Measurements from ENCODE around the gene LRRC61.
A peak's percentile ranks its signal among the peaks of the same experiment; 100 is the strongest.

Gene LRRC61

GRCh38 chr7:150359622-150360362 is 36.6 kb downstream of the LRRC61 start (continued):
- no peak for TF ChIP-seq ZBTB44 (tag by site-specific recombination; IDR thresholded peaks at IDR 0.05)
- TF ChIP-seq SETDB1 (IDR thresholded peaks at IDR 0.05; ENCODE audit: insufficient read length, low read length): no peak
- TF ChIP-seq ZNF341 (tag by site-specific recombination; IDR thresholded peaks at IDR 0.05; ENCODE audit: low read depth): no peak
- TF ChIP-seq ZNF768 (tag by site-specific recombination; IDR thresholded peaks at IDR 0.05): no peak
- TF ChIP-seq ZNF211 (tag by site-specific recombination; IDR thresholded peaks at IDR 0.05; ENCODE audit: low read depth): no peak
- no peak for TF ChIP-seq ZNF777 (tag by site-specific recombination; IDR thresholded peaks at IDR 0.05; ENCODE audit: borderline replicate concordance)
- TF ChIP-seq ZXDB (tag by site-specific recombination; IDR thresholded peaks at IDR 0.05): peak; percentile 67
- peak; percentile 57; the same call in 1 of the 2 replicates for TF ChIP-seq ZNF600 (tag by site-specific recombination; IDR thresholded peaks at IDR 0.05)
- no peak for TF ChIP-seq ZNF514 (tag by site-specific recombination; IDR thresholded peaks at IDR 0.05)
- TF ChIP-seq GLIS1 (tag by site-specific recombination; IDR thresholded peaks at IDR 0.05): peak; percentile 83
- no peak for TF ChIP-seq ZNF404 (tag by site-specific recombination; IDR thresholded peaks at IDR 0.05)
- no peak for TF ChIP-seq GFI1B (tag by site-specific recombination; IDR thresholded peaks at IDR 0.05)
- TF ChIP-seq ZNF785 (tag by site-specific recombination; IDR thresholded peaks at IDR 0.05): peak; percentile 92; the same call in 1 of the 2 replicates
- TF ChIP-seq ZNF302 (tag by site-specific recombination; IDR thresholded peaks at IDR 0.05; ENCODE audit: low read depth): no peak
- TF ChIP-seq ZNF561 (tag by site-specific recombination; IDR thresholded peaks at IDR 0.05; ENCODE audit: borderline replicate concordance): no peak
- no peak for TF ChIP-seq ZNF560 (tag by site-specific recombination; IDR thresholded peaks at IDR 0.05; ENCODE audit: borderline replicate concordance)
- TF ChIP-seq ZSCAN30 (tag by site-specific recombination; IDR thresholded peaks at IDR 0.05): no peak
- no peak for TF ChIP-seq ZNF664 (tag by site-specific recombination; IDR thresholded peaks at IDR 0.05)
- TF ChIP-seq ZNF112 (tag by site-specific recombination; IDR thresholded peaks at IDR 0.05): no peak
- no peak for TF ChIP-seq ZBTB6 (tag by site-specific recombination; IDR thresholded peaks at IDR 0.05)
- TF ChIP-seq BCL11B (tag by site-specific recombination; IDR thresholded peaks at IDR 0.05; ENCODE audit: low read depth): peak; percentile 81
- TF ChIP-seq ZNF362 (tag by site-specific recombination; IDR thresholded peaks at IDR 0.05): no peak
- TF ChIP-seq ZNF366 (tag by site-specific recombination; conservative IDR thresholded peaks at IDR 0.05): peak; percentile 83
- no peak for TF ChIP-seq ZSCAN16 (tag by site-specific recombination; IDR thresholded peaks at IDR 0.05)
- TF ChIP-seq ZNF248 (tag by site-specific recombination; IDR thresholded peaks at IDR 0.05): no peak
- TF ChIP-seq ZNF221 (tag by site-specific recombination; IDR thresholded peaks at IDR 0.05; ENCODE audit: borderline replicate concordance): no peak
- TF ChIP-seq MYNN (tag by site-specific recombination; IDR thresholded peaks at IDR 0.05; ENCODE audit: borderline replicate concordance): no peak
- TF ChIP-seq ZNF660 (tag by site-specific recombination; IDR thresholded peaks at IDR 0.05): no peak
- no peak for TF ChIP-seq ZNF280C (tag by site-specific recombination; IDR thresholded peaks at IDR 0.05)
- TF ChIP-seq ZNF677 (tag by site-specific recombination; IDR thresholded peaks at IDR 0.05): no peak
- no peak for TF ChIP-seq SCRT2 (tag by site-specific recombination; IDR thresholded peaks at IDR 0.05)
- no peak for TF ChIP-seq REST (tag by site-specific recombination; IDR thresholded peaks at IDR 0.05)
